ENCODE results near the gene PAAF1.

The PAAF1 gene

DNA sequence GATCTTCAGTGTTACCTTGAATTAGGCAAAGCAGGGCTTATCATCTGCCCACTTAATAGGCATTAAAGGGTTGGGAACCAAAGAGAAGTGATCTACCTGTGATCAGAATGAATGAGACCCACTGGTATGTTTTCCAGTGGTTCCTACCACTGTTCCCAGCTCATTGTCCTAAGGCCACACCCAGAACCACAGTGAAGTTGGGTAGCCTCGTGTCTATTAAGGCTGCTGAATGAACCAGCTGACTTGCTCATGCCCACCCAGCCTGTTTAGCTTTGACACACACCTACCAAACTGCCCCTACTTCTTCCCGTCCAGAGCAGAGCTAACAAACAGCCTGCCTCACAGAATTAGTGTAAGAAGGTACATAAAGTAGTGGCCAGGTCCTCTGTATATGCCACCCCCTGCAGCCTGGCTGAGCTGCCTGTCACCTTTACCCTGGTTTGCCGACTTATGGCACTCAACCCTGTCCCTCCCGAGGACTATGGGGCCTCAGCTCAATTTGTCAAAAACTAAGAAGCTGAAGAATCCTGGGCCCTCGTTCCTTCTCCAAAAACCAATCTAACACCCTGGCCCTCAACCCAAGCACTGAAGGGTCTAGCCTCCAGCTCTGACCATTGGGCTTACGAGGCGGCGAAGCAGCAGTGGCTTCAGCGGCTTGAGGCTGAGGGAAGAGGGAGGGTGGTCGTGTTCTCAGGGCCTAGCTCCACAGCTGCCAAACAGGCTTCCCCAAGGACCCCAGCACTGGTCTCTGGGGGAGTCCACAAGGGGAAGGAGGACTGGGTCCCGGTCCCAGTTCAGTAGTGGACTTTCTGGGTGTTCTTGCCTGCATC lies 96.0 kb downstream of the PAAF1 start:
- no peak for DNase-seq (ENCODE audit: low read depth in 2 of 2)

DNA sequence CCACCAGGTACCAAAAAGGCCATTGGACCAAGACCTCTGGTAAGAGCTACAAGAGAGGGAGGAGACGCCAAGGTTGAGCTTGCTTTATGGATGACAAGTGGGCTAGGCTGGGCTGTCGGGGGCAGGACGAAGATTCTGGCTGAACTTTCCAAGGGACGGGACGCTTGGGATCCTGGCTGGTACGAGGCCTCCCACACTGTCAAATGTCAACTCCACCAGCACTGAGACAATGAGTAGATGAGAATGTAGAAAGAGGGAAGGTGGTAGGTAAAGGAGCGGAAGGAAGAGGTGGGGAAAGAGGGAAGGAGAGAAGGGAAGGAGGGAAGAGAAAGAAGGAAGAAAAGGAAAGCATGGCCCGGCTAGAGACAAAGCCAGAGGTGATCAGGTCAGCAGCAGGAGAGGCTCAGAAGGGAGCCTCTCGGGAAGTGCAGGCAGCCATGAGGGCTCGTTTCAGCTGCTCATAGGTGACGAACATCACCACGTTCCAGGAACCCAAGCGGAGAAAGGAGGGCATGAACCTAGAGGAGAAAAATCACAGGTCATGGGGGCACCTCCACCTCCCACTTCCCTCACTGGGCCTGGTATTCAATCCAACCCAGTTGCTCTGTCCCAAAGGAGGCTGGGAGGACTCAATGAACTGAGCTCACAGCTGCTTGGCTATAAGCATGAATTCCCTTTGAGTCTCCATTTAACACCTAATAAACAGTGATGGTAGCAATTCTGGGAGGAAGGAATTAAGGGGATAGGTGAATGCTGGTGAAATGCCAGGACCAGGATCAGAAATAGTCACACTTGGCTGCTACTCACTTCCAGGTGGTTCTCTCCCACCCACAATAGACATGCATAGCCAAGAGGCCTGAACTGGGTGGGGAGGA lies 98.0 kb downstream of the PAAF1 start:
- no peak for DNase-seq (ENCODE audit: low read depth in 2 of 2)

- DNase-seq (ENCODE audit: low read depth in 2 of 2): no peak
These were observed 98.6 kb downstream of the PAAF1 start for GRCh38 chr11:73975479-73975757.

DNA sequence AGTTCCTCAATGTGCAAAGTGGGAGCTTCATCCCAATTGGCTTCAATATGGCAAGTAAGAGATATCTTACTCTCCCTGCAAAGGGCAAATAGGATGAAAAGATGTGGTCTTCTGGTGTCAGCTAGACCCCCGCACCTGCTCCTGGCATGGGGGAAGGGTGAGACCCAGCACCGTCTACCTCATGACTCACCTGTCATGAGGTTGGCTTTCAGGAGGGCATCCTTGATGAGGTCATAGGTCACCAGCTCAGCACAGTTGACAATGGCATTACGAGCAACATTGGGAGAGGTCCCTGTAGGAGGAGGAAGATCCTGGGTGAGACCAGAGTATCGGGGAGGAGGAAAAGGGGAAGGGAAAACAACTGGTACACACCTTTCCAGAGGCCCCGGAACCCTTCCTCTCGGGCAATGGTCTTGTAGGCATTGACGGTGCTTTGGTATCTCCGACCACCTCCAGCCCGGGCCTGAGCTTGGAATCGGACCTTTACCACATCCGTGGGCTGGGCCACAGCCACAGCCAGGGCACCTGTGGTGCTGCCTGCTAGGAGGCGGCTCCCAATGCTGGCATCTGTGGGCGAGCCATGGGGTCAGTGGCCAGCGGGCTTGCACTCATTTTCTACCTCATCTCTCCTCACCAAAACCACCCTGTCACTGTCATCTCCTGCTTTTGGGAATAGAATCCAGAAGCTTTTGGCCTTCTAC lies 99.8 kb downstream of the PAAF1 start:
- DNase-seq (ENCODE audit: low read depth in 2 of 2): no peak

GRCh38 chr11:73977856-73978519 lies 101.2 kb downstream of the PAAF1 start:
- DNase-seq (ENCODE audit: low read depth in 2 of 2): no peak

- no peak for DNase-seq (ENCODE audit: low read depth in 2 of 2)
These were observed 101.8 kb downstream of the PAAF1 start for GRCh38 chr11:73978576-73979086.

GRCh38 chr11:73980001-73980961 lies 103.5 kb downstream of the PAAF1 start:
- DNase-seq (ENCODE audit: low read depth in 2 of 2): peak; percentile 58 to 63
